ENCODE data around the gene TAAR8. TPM values are rescaled to one million over a fixed set of nuclear protein-coding genes. Genes with fewer than 3 reads are reported as not detected.

TAAR8 gene
- total and polyA plus RNA-seq, 2 of the 13 experiments (the other 11 are each of a cell fraction or from before 2014, with no cell fraction given), result 0.07 TPM; not detected in 1

- H4K20me1 ChIP-seq (ENCODE audit: insufficient read depth, low read length), result no peaks in the 10 kb centered on the region
- CTCF ChIA-PET (ENCODE audit: low intra/inter-chr PET ratio, low total read pairs), result interaction anchor here (0.8 to 3.5 kb wide), 4 partner anchors 185 to 981 kb away, joined by 4 to 28 read pairs (median 8); partner anchors contain the start of gene SLC18B1
- no peak overlapping the region for H3K27ac ChIP-seq (ENCODE audit: extremely low read length, insufficient read depth, low read length)
- POLR2A ChIA-PET, result no interaction called here
- H3K79me2 ChIP-seq (ENCODE audit: insufficient read depth, low read length), result no peaks in the 10 kb centered on the region
- H3K36me3 ChIP-seq (replicated peaks in 1 of 2; ENCODE audit: control insufficient read depth in 1 of 2, insufficient read depth in 2 of 2, low read length in 2 of 2), result no peaks in the 10 kb centered on the region
- no peaks in the 10 kb centered on the region for H3K9me3 ChIP-seq (ENCODE audit: low read length)
- no peak overlapping the region for H3K9ac ChIP-seq (ENCODE audit: insufficient read depth, low read depth, low read length)
- no TSS peak for BruUV-seq (replicated peaks)
- in situ Hi-C loops (cut with HindIII; ENCODE audit: extremely low pct_ligation_motif_present, low pct_unique_long_range_greater_than_20kb), result loop anchor here (5.0 kb wide), 1 partner anchor 237 kb away; no protein-coding TSS in a partner anchor
- peaks cover 25% of the 10 kb centered on the region for H3K4me1 ChIP-seq (ENCODE audit: insufficient read depth, low read length)
- H3K4me3 ChIP-seq (replicated peaks in 1 of 3; ENCODE audit: insufficient read depth in 1 of 3, low read depth in 2 of 3, low read length in 3 of 3), result peak overlapping the region in 2 of 3 experiments; percentile 29 to 58; a peak in 4 of 6 replicates
- FAIRE-seq (no peak), ATAC-seq (peak; percentile 90), DNase-seq (ENCODE audit: low spot score) (peak; percentile 72)
- 9% methylated on average over 9 of the region's 9 CpGs for WGBS (ENCODE audit: low lambda C conversion rate)
- peak overlapping the region; percentile 82 for H2AFZ ChIP-seq (ENCODE audit: low read length)
- H3K4me2 ChIP-seq (ENCODE audit: low read depth, low read length), result peak overlapping the region; percentile 93
- intact Hi-C loops (cut with micrococcal nuclease; ENCODE audit: unreplicated experiment), result loop anchor here (1.0 to 10.0 kb wide), 5 partner anchors 142 to 982 kb away; partner anchors contain the start of gene SLC18B1
- H3K27me3 ChIP-seq (ENCODE audit: control insufficient read depth in 1 of 2, insufficient read depth in 2 of 2, low read length in 2 of 2), result peaks cover 0 to 6% of the 10 kb centered on the region in 2 experiments; a peak in 2 of 5 replicates
- TF ChIP-seq, protein P1, sequence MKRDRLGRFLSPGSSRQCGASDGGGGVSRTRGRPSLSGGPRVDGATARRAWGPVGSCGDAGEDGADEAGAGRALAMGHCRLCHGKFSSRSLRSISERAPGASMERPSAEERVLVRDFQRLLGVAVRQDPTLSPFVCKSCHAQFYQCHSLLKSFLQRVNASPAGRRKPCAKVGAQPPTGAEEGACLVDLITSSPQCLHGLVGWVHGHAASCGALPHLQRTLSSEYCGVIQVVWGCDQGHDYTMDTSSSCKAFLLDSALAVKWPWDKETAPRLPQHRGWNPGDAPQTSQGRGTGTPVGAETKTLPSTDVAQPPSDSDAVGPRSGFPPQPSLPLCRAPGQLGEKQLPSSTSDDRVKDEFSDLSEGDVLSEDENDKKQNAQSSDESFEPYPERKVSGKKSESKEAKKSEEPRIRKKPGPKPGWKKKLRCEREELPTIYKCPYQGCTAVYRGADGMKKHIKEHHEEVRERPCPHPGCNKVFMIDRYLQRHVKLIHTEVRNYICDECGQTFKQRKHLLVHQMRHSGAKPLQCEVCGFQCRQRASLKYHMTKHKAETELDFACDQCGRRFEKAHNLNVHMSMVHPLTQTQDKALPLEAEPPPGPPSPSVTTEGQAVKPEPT (CRISPR knock-in tag; IDR thresholded peaks at IDR 0.05; ENCODE audit: low read depth), result no peak
- TF ChIP-seq ZKSCAN5 (CRISPR knock-in tag; IDR thresholded peaks at IDR 0.05), result no peak
- no peak for TF ChIP-seq KLF15 (CRISPR knock-in tag; IDR thresholded peaks at IDR 0.05; ENCODE audit: borderline replicate concordance)
- 0 out of 2 replicates have a peak, but pooled peaks have one; percentile 24 for TF ChIP-seq KDM5A (IDR thresholded peaks at IDR 0.05; ENCODE audit: borderline replicate concordance, low read length)
- peak; percentile 68; the same call in 1 of the 2 replicates for TF ChIP-seq RAD21 (CRISPR knock-in tag; IDR thresholded peaks at IDR 0.05)
- peak; percentile 81 for TF ChIP-seq CTCF (CRISPR knock-in tag; IDR thresholded peaks at IDR 0.05)
- TF ChIP-seq SP140L (CRISPR knock-in tag; IDR thresholded peaks at IDR 0.05; ENCODE audit: borderline replicate concordance), result no peak
- TF ChIP-seq HOXA7 (CRISPR knock-in tag; IDR thresholded peaks at IDR 0.05), result no peak
- TF ChIP-seq MIXL1 (CRISPR knock-in tag; IDR thresholded peaks at IDR 0.05), result peak; percentile 36; the same call in 1 of the 2 replicates
- TF ChIP-seq ZNF234 (CRISPR knock-in tag; conservative IDR thresholded peaks at IDR 0.05), result no peak
- TF ChIP-seq TCF7L2 (IDR thresholded peaks at IDR 0.05; ENCODE audit: low read depth, low read length), result no peak
- no peak for TF ChIP-seq ZNF720 (CRISPR knock-in tag; IDR thresholded peaks at IDR 0.05)
- 0 out of 2 replicates have a peak, but pooled peaks have one; percentile 39 for TF ChIP-seq KLF12 (CRISPR knock-in tag; IDR thresholded peaks at IDR 0.05; ENCODE audit: borderline replicate concordance)
- TF ChIP-seq, protein P2, sequence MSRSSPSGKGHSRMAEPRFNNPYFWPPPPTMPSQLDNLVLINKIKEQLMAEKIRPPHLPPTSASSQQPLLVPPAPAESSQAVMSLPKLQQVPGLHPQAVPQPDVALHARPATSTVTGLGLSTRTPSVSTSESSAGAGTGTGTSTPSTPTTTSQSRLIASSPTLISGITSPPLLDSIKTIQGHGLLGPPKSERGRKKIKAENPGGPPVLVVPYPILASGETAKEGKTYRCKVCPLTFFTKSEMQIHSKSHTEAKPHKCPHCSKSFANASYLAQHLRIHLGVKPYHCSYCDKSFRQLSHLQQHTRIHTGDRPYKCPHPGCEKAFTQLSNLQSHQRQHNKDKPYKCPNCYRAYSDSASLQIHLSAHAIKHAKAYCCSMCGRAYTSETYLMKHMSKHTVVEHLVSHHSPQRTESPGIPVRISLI (CRISPR knock-in tag; IDR thresholded peaks at IDR 0.05; ENCODE audit: borderline replicate concordance), result peak; percentile 44; the same call in 1 of the 2 replicates
- peak; percentile 82; the same call in 1 of the 2 replicates for TF ChIP-seq RNF2 (conservative IDR thresholded peaks at IDR 0.05; ENCODE audit: low read depth)
- TF ChIP-seq, protein P3, sequence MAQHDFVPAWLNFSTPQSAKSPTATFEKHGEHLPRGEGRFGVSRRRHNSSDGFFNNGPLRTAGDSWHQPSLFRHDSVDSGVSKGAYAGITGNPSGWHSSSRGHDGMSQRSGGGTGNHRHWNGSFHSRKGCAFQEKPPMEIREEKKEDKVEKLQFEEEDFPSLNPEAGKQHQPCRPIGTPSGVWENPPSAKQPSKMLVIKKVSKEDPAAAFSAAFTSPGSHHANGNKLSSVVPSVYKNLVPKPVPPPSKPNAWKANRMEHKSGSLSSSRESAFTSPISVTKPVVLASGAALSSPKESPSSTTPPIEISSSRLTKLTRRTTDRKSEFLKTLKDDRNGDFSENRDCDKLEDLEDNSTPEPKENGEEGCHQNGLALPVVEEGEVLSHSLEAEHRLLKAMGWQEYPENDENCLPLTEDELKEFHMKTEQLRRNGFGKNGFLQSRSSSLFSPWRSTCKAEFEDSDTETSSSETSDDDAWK (CRISPR knock-in tag; IDR thresholded peaks at IDR 0.05), result no peak
Observed at GRCh38 chr6:132530293-132530974, 22.0 kb upstream of the TAAR8 start.

Measured in HepG2 (cell line).